ENCODE data around the gene SH3D19.

SH3D19 gene

GRCh38 chr4:151339467-151339866 lies 14.1 kb upstream of the SH3D19 start:
- Mint-ChIP-seq H3K4me1 (no peaks in the 10 kb centered on the region), H3K27ac (no peak overlapping the region), H3K9me3 (no peaks in the 10 kb centered on the region), H3K27me3 (ENCODE audit: low read depth) (no peaks in the 10 kb centered on the region), H3K4me3 (no peak overlapping the region), H3K36me3 (ENCODE audit: low read depth) (no peaks in the 10 kb centered on the region)
- no peak for TF ChIP-seq CTCF (IDR thresholded peaks at IDR 0.05; ENCODE audit: unreplicated experiment in 3 of 3)

GRCh38 chr4:151331276-151332042 lies 6.1 kb upstream of the SH3D19 start:
- Mint-ChIP-seq H3K4me1 (no peaks in the 10 kb centered on the region), H3K36me3 (ENCODE audit: low read depth) (no peaks in the 10 kb centered on the region), H3K4me3 (no peak overlapping the region), H3K27ac (no peak overlapping the region), H3K9me3 (peaks cover 3% of the 10 kb centered on the region), H3K27me3 (ENCODE audit: low read depth) (peaks cover 7% of the 10 kb centered on the region)
- TF ChIP-seq CTCF (IDR thresholded peaks at IDR 0.05; ENCODE audit: unreplicated experiment in 3 of 3): no peak

- H3K4me3 Mint-ChIP-seq: no peak overlapping the region
- peaks cover 3% of the 10 kb centered on the region for H3K9me3 Mint-ChIP-seq
- TF ChIP-seq CTCF (IDR thresholded peaks at IDR 0.05; ENCODE audit: unreplicated experiment in 3 of 3): no peak
- no peak overlapping the region for H3K27ac Mint-ChIP-seq
- H3K27me3 Mint-ChIP-seq (ENCODE audit: low read depth): peaks cover 10% of the 10 kb centered on the region
- H3K4me1 Mint-ChIP-seq: peaks cover 6% of the 10 kb centered on the region
- H3K36me3 Mint-ChIP-seq (ENCODE audit: low read depth): no peaks in the 10 kb centered on the region
These were observed 4.0 kb upstream of the SH3D19 start for GRCh38 chr4:151329217-151330007.

- Mint-ChIP-seq H3K4me1 (peaks cover 22% of the 10 kb centered on the region), H3K36me3 (ENCODE audit: low read depth) (no peaks in the 10 kb centered on the region), H3K27me3 (ENCODE audit: low read depth) (peaks cover 12% of the 10 kb centered on the region), H3K27ac (peak overlapping the region; percentile 64 to 96 (median 92)), H3K9me3 (peaks cover 3% of the 10 kb centered on the region), H3K4me3 (peak overlapping the region; percentile 91 to 97 (median 97))
- TF ChIP-seq CTCF (IDR thresholded peaks at IDR 0.05; ENCODE audit: unreplicated experiment in 3 of 3): no peak
These were observed 493 bp upstream of the SH3D19 start for GRCh38 chr4:151325949-151326246.

- Mint-ChIP-seq H3K36me3 (ENCODE audit: low read depth) (no peaks in the 10 kb centered on the region), H3K4me3 (peak overlapping the region; percentile 74 to 83 (median 80)), H3K4me1 (peaks cover 22% of the 10 kb centered on the region), H3K27ac (peak overlapping the region; percentile 38 to 89 (median 79)), H3K9me3 (peaks cover 3% of the 10 kb centered on the region), H3K27me3 (ENCODE audit: low read depth) (peaks cover 12% of the 10 kb centered on the region)
- no peak for TF ChIP-seq CTCF (IDR thresholded peaks at IDR 0.05; ENCODE audit: unreplicated experiment in 3 of 3)
These were observed 674 bp downstream of the SH3D19 start for GRCh38 chr4:151324752-151325110.

Data from nephron (organoid).